SK-N-SH treated with all-trans-retinoic acid at 6 μM for 48 hours (cell line): ENCODE measurements around the gene ALX3.
A peak's percentile ranks its signal among the peaks of the same experiment; 100 is the strongest.

Experiments
- ATAC-seq: fragments of 200-7000 bp; cut with Tn5 transposase; 3 replicates; pipeline ENCODE4 v1.9.1; 2020; ENCODE audit warnings: mild to moderate bottlenecking, moderate library complexity
- ARNTL ChIP-seq: fragments of 450-650 bp; formaldehyde crosslinking; IDR thresholded peaks from 2 replicates; pipeline ENCODE4 v1.5.0; 2020; ENCODE audit warnings: low read depth, mild to moderate bottlenecking, moderate library complexity, borderline replicate concordance
- CREB5 ChIP-seq: fragments of 250-450 bp; sonication (Bioruptor Pico); IDR thresholded peaks from 2 replicates; pipeline ENCODE4 v1.5.1; 2020; ENCODE audit warnings: low read depth, mild to moderate bottlenecking, moderate library complexity
- CSDC2 ChIP-seq: fragments of 250-450 bp; sonication (Bioruptor Pico); IDR thresholded peaks from 2 replicates; pipeline ENCODE4 v1.5.0; 2020; ENCODE audit warnings: mild to moderate bottlenecking, moderate library complexity
- CSRNP3 ChIP-seq: fragments of 250-450 bp; sonication (Bioruptor Pico); IDR thresholded peaks from 2 replicates; pipeline ENCODE4 v1.5.1; 2021; ENCODE audit warnings: mild to moderate bottlenecking, moderate library complexity
- ESRRG ChIP-seq: fragments of 250-450 bp; sonication (Bioruptor Pico); IDR thresholded peaks from 2 replicates; pipeline ENCODE4 v1.6.1; 2021; ENCODE audit warnings: mild to moderate bottlenecking
- GLIS3 ChIP-seq: fragments of 250-450 bp; sonication (Bioruptor Pico); IDR thresholded peaks from 2 replicates; pipeline ENCODE4 v1.5.0; 2020; ENCODE audit warnings: mild to moderate bottlenecking, moderate library complexity
- POU6F1 ChIP-seq: fragments of 250-450 bp; sonication (Bioruptor Pico); IDR thresholded peaks from 2 replicates; pipeline ENCODE4 v1.8.0; 2021; ENCODE audit warnings: low read depth, mild to moderate bottlenecking, moderate library complexity, borderline replicate concordance
- PPARA ChIP-seq: fragments of 250-450 bp; sonication (Bioruptor Pico); IDR thresholded peaks from 2 replicates; pipeline ENCODE4 v1.5.0; 2020; ENCODE audit warnings: mild to moderate bottlenecking, borderline replicate concordance
- RARB ChIP-seq: fragments of 250-450 bp; sonication (Bioruptor Pico); IDR thresholded peaks from 2 replicates; pipeline ENCODE4 v1.8.0; 2021; ENCODE audit warnings: mild to moderate bottlenecking, moderate library complexity
- SNAI2 ChIP-seq: fragments of 250-450 bp; sonication (Bioruptor Pico); IDR thresholded peaks from 2 replicates; pipeline ENCODE4 v1.5.0; 2020; ENCODE audit warnings: mild to moderate bottlenecking, moderate library complexity
- TCF4 ChIP-seq: fragments of 250-450 bp; sonication (Bioruptor Pico); IDR thresholded peaks from 2 replicates; pipeline ENCODE4 v1.8.0; 2021; ENCODE audit warnings: mild to moderate bottlenecking, moderate library complexity, borderline replicate concordance
- TOX ChIP-seq: fragments of 250-450 bp; sonication (Bioruptor Pico); IDR thresholded peaks from 2 replicates; pipeline ENCODE4 v1.8.0; 2021; ENCODE audit warnings: mild to moderate bottlenecking, moderate library complexity, borderline replicate concordance
- ZFP3 ChIP-seq: fragments of 250-450 bp; sonication (Bioruptor Pico); IDR thresholded peaks from 2 replicates; pipeline ENCODE4 v1.5.0; 2020; ENCODE audit warnings: mild to moderate bottlenecking, moderate library complexity
- ZNF565 ChIP-seq: fragments of 450-650 bp; formaldehyde crosslinking; conservative IDR thresholded peaks from 2 replicates; pipeline ENCODE4 v1.5.0; 2020; ENCODE audit warnings: low read depth, mild to moderate bottlenecking, moderate library complexity
- ZNF70 ChIP-seq: fragments of 450-650 bp; formaldehyde crosslinking; IDR thresholded peaks from 2 replicates; pipeline ENCODE4 v1.5.0; 2020; ENCODE audit warnings: mild to moderate bottlenecking, moderate library complexity
- ZNF8 ChIP-seq: fragments of 450-650 bp; formaldehyde crosslinking; IDR thresholded peaks from 2 replicates; pipeline ENCODE4 v1.5.0; 2020; ENCODE audit warnings: mild to moderate bottlenecking, moderate library complexity
- TF ChIP-seq, protein P1 (sequence below): fragments of 250-450 bp; sonication (Bioruptor Pico); IDR thresholded peaks from 2 replicates; pipeline ENCODE4 v1.5.0; 2020; ENCODE audit warnings: mild to moderate bottlenecking, moderate library complexity

Gene ALX3

DNA sequence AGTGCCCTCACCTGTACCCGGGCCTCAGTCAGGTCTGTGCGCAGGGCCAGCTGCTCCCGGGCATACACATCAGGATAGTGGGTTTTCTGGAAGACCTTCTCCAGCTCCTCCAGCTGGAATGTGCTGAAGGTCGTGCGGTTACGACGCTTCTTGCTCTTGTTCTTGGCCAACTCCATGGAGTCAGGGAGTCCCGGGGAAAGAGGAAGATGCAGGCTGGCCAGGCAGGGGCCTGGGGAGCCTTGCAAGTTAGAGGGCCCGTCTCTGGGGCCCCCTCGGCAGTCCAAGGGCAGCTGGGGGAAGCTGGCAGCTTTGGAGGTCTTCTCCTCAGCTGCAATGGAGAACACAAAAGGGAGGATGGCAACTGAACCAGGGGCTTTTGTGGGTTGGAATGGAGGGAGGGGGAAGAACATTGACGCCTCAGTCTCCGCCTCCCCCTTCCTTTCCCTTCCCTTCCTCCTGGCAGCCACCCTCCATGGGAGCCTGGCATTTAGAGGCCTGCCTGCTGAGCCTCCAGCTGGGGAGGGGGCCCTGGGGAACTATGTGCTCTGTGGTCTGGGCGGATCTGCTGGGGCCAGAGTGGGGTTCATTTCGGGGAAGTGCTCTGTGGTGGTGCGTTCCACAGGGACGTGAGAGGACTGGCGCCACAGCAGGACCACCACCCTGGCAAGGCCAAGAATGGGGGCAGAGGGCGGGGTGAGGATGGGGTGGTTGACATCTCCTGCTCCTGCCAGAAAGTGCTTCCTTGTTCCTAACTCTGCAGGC, 5.7 kb downstream of the ALX3 start:
- TF ChIP-seq ZFP3 (CRISPR knock-in tag) (no peak), CSRNP3 (CRISPR knock-in tag) (no peak), CREB5 (no peak), TOX (CRISPR knock-in tag) (no peak), ZNF8 (no peak), SNAI2 (CRISPR knock-in tag) (no peak)
- ATAC-seq, result no peak

DNA sequence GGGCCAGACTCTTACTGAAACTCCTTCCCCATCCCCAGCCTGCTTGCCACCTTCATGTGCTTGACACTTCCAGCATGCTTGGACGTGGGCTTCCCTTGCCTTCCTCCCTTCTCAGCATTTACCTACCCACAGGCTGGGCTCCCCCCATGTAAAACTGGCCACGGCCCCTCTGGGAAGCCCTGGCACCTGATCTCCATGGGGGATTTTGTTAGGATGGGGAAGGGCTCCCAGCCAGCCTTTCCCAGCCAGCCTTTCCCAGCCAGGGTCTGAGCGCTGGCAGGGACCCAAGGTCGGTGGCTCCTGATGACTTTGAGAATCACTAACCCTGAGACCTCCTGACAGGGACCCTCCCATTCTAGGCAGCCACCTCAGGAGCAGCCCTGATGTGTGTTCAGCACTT, 6.7 kb downstream of the ALX3 start:
- TF ChIP-seq ZFP3 (CRISPR knock-in tag) (no peak), ESRRG (CRISPR knock-in tag) (no peak), CREB5 (no peak), TCF4 (CRISPR knock-in tag) (no peak), GLIS3 (CRISPR knock-in tag) (no peak), TOX (CRISPR knock-in tag) (no peak), ZNF70 (no peak), POU6F1 (CRISPR knock-in tag) (no peak), ZNF565 (CRISPR knock-in tag) (no peak), CSRNP3 (CRISPR knock-in tag) (no peak), PPARA (CRISPR knock-in tag) (no peak), ARNTL (no peak)
- TF ChIP-seq, all 23 proteins: peak for 0
- no peak for ATAC-seq

DNA sequence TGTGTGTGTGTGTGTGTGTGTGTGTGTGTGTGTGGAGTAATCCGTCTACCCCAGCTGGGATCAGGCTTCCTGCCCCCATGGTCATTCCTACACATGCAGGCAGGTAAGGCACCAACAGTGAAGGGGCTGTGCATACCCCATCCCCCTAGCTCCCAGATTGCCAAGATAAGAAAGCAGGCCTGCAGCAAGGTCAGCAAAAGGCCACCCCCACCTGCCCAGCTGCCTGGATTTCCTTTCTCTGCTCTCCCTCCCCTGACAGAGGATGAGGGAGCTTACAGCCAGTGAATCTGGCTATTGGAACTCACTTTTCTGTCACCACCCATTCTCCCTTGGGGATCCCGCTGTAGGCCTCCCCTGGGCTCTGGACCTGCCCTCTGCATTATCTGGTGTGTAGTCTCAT, 7.9 kb downstream of the ALX3 start:
- TF ChIP-seq GLIS3 (CRISPR knock-in tag) (0 out of 2 replicates have a peak, but pooled peaks have one; percentile 17), TCF4 (CRISPR knock-in tag) (peak; percentile 70; the same call in 1 of the 2 replicates), SNAI2 (CRISPR knock-in tag) (peak; percentile 61; the same call in 1 of the 2 replicates), PPARA (CRISPR knock-in tag) (peak; percentile 49; the same call in 1 of the 2 replicates), RARB (CRISPR knock-in tag) (no peak), CSDC2 (CRISPR knock-in tag) (no peak), CSRNP3 (CRISPR knock-in tag) (no peak), ZNF565 (CRISPR knock-in tag) (0 out of 2 replicates have a peak, but pooled peaks have one; percentile 27), ZNF70 (no peak; the same call in 1 of the 2 replicates)
- TF ChIP-seq, protein P1, sequence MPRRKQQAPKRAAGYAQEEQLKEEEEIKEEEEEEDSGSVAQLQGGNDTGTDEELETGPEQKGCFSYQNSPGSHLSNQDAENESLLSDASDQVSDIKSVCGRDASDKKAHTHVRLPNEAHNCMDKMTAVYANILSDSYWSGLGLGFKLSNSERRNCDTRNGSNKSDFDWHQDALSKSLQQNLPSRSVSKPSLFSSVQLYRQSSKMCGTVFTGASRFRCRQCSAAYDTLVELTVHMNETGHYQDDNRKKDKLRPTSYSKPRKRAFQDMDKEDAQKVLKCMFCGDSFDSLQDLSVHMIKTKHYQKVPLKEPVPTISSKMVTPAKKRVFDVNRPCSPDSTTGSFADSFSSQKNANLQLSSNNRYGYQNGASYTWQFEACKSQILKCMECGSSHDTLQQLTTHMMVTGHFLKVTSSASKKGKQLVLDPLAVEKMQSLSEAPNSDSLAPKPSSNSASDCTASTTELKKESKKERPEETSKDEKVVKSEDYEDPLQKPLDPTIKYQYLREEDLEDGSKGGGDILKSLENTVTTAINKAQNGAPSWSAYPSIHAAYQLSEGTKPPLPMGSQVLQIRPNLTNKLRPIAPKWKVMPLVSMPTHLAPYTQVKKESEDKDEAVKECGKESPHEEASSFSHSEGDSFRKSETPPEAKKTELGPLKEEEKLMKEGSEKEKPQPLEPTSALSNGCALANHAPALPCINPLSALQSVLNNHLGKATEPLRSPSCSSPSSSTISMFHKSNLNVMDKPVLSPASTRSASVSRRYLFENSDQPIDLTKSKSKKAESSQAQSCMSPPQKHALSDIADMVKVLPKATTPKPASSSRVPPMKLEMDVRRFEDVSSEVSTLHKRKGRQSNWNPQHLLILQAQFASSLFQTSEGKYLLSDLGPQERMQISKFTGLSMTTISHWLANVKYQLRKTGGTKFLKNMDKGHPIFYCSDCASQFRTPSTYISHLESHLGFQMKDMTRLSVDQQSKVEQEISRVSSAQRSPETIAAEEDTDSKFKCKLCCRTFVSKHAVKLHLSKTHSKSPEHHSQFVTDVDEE, result peak; percentile 83; the same call in 1 of the 2 replicates
- no peak for ATAC-seq
